Erythroblast (primary cell): ENCODE measurements around the gene SLC1A7.

Experiments
- GATA1 ChIP-seq: IDR thresholded peaks from 2 replicates; pipeline ENCODE4 v1.6.1; 2011; ENCODE audit warnings: low read depth, mild to moderate bottlenecking, control low read depth, low read length, moderate library complexity
- POLR2A ChIP-seq: IDR thresholded peaks from 2 replicates; pipeline ENCODE4 v1.6.1; 2011; ENCODE audit warnings: mild to moderate bottlenecking, low read length

DNA sequence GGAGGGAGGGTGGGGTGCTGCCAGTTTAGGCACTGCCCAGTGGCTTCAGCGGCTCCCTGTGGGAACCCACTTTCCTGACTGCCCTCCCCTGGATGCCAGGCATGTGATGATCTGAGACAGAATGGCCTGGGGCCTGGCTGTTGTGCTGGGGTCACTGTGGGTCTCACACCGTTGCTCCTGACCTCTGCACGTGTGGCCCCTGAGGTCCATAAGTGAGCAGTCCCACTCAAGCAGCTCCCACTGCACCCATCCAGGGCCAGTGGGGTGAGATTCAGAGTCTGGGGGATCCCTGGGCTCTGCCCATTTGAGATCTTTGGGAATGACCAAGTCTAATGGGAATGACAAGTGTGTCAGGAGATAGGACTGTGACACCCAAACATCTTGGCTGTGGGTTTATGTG lies 62.4 kb downstream of the SLC1A7 start:
- TF ChIP-seq POLR2A (no peak), GATA1 (no peak)
